GM19043 (cell line): ENCODE measurements around the gene TUBGCP3.
A peak's percentile ranks its signal among the peaks of the same experiment; 100 is the strongest.

Experiments
- ATAC-seq: cut with Tn5 transposase; IDR thresholded peaks from one replicate; pipeline ENCODE4 v1.9.1; 2021; ENCODE audit warnings: low read depth; ENCODE audit not compliant: unreplicated experiment

The TUBGCP3 gene

DNA sequence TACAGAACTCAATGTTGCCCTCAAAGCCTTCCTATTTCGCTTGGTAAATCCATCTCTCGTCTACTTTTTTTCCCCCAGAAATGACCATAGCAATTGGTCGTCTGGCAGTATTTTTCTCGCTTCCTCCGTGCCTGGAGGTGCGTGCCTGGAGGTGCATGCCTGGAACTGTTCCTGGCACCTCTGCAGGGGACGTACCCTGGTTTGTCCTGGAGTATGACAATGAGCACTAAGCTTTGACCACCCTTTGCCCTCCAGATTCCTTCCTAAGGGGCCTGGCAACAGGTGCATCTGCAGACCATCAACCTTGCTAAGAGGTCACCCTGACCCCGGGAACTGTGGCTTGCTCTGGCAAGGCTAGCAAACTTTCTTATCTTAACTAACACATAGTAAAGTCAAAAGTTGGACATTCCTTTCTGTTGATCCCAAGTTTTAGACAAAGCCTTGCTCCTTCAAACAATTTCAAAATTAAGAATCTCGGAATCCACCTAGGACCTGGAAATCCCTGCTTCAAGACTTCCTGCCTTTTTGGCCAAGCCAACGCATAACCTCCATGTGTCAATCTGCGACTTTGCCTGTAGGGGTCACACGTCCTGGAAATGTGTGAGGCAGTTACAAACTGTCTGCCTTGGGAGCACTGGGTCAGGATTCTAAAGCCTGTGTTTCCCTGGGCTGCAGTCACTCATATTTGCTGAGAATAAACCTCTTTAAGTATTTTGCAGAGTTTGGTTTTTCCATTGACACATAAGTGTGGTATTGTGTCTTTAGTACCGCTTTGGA is 28.8 kb upstream of the TUBGCP3 start:
- ATAC-seq, result no peak

DNA sequence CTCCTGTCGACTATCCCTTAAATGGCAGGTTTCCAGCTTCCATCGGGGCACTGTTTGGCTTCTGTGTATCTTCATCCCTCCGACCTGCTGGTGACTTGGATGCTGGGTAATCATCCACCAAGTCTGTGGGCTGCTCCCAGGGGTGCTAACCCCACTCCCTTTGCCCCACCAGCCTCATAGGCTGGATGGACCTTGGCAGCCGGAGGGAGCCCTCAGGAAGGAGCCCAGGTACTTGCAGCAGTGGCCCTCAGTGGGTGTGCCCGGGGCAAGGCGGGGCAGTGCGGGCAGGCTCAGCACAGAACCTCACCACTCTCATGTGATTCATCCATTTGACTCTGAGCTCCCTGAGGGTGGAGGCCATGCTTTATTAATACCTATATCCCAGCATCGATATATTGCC is 27.4 kb upstream of the TUBGCP3 start:
- no peak for ATAC-seq

DNA sequence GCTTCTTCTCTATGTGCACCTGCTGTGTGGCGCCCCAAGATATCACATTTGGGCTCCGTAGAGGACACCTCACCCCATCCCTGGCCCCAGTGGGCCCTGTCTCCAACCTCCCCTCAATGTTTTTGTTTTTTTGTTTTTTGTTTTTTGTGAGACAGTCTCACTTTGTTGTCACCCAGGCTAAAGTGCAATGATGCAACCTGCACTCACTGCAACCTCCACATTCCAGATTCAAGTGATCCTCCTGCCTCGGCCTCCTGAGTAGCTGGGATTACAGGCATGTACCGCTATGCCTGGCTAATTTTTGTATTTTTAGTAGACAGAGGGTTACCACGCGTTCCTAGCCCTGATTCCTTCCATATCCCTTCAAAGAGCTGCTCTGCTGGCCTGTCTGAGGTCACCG is 26.9 kb upstream of the TUBGCP3 start:
- ATAC-seq, result no peak

DNA sequence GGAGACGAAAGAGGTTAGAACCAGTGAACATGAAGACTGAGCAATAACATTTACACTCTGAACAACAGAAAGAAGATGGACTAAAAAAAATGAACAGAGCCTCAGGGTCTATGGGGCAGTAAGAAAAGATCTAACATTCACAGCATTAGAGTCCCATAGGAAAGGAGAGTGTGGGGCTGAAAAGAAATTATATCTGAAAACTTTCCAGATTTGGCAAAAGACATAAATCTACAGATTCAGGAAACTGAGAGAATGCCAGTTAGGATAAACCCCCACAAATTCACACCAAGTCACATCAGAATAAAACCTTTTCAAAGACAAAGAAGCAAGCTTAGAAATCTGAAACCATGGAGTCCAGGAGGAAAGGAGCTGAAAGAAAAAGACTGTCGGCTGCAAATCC is 20.3 kb upstream of the TUBGCP3 start:
- ATAC-seq, result no peak

DNA sequence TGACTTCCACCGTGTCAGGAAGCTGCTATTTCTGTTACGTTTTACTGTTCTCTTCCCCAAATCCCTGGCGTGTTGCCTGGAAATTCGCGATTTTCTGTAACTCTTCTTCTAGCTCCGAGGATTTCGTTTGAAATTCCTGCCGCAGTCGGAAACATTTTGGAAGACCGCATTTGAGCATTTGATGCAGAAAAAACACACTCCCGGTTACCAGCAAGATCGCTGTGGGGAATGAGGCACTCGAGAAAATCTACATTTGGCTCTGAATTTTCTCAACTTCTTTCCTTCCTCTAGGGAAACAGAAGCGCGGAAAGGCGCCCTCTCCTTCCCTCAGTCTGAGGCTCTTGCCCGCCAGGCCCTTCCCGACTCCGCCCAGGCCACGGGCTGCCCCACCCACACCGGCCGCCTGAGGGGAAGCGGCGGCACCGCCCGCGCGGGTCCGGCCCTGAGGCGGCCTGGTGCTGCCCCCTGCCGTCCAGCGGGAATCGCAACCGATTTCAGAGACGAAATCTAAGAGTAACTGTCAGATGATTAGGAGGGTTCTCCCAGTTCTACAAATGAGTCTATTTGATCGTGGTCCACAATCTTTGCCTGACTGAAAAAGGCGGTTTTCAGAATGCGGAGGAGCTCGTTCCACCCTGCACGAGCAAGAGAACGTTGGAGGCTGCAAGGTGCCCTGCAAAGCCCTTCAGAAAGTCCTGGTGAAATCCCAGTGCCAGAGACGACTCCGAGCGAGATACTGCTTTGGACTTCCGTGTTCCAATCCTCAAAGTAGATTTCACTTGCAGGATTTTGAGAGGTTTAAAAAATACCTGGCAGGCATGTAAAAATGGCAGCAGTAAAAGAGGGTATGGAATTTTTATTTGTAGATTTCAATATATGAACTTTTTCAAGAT is 18.4 kb upstream of the TUBGCP3 start:
- peak; percentile 100 for ATAC-seq

DNA sequence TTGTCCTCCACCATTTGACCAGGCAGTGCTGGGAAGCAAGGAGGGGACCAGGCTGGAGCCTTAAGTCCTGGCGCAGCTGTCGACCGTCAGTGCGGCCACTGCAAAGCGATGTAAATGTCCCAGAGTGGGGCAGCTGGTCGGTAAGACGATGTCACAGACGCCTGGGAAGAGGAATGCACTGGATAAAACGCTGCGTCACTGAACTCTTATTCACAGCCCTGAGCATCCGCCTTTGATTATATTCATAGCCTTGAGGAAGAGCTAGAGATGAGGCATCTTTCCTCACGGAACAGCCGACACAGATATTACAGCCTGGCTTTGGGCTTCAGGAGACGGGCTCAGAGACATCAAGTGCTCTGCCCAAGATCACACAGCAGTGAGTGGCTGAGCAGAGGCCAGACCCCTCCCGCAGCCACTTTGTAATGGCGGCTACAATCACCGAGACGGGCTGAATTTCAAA is 17.6 kb upstream of the TUBGCP3 start:
- ATAC-seq, result no peak

DNA sequence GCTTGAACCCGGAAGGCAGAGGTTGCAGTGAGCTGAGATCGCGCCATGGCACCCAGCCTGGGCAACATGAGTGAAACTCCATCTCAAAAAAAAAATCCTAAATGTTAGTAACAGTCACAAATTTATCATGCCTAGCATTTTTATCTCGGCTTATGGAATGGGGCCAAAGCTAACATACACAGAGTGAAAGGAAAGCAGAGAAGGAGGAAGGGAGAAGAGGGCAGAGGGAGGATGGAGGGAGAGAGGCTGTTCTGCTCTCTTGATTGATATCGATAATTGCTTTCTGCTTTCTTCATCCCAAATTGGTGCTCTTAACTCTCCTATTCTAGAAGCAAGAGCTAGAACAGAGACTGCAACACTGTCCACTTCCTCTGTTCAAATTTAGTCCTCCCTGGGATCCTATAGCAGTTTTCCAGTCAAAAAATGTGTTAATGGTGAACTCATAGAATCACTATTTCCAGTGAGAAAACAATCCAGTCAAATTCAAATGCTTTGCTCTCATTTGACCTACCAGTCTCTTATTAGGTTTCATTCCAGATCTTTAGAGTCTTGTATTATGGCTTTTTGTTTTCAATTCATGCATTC is 15.8 kb upstream of the TUBGCP3 start:
- no peak for ATAC-seq

DNA sequence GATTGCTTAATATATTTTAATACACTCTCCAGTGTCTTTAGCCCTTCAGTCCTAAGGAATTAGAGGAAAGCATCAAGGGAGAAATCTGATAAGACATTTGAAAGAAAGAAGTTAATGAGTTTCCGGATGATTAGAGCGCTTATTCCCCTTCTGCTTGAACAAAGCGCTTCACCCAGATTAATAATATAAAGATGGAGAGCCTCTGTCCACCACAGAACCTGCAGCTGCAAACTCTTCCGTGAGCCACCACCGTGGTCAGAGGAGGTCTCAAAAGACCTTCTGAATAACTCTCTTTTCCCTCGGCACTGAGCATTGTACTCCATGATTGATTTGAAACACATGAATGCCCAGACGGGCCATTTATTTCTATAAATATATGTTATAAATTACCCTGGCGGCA is 14.2 kb upstream of the TUBGCP3 start:
- no peak for ATAC-seq

DNA sequence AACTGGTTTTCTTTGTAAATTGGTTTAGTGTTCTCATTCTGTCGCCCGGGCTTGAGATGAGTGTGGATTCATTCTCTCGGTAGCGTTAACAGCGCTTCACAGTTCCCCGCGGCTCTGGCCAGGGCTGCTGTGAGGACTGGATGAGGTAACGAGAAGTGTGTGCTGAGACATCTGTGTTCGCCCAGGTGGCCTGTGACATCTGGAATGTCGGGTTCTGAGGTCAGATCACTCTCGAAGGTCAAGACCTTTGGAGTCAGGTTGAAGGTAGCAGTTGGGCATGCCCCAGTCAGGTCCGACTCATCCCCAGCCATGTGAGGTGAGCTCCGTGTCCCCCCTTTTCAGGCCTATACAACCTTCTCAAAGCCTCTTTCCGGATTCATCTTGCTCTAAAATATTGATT is 13.4 kb upstream of the TUBGCP3 start:
- no peak for ATAC-seq

DNA sequence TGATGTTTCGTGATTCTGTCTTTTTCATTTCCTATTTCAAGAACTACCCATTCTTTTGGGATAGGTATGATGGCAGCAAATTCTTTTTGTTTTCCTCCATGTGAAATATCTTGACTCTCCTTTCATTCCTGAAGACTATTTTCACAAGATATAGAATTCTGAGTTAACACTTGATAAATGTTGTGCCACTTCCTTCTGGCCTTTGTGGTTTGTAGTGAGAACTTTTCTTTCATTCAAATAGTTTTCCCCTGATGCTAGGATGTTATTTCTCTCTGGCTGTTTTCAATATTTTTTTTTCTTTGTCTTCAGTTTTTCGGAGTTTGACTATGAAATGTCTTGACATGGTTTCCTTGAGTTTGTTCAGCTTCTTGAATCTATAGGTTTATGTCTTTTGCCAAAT is 8.3 kb upstream of the TUBGCP3 start:
- no peak for ATAC-seq

DNA sequence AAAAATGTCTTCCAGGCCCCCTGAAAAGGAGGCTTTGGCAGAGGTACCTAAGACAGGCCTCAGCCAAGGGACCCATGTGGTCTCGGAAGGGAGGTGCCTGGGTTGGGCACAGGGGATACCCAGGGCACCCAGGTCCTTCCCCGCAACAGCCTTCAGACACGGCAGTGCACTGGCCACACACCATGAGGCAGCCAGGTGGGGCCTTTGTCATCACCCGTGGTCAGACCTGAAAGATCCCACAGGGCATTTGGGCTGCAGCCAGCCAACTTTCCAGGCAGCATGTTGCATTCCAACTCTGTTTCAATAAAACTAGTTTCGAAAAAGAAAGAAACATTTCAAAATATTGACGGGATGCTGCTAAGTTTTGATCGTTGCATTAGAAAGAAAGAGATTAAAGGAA is 4.7 kb upstream of the TUBGCP3 start:
- ATAC-seq, result no peak

DNA sequence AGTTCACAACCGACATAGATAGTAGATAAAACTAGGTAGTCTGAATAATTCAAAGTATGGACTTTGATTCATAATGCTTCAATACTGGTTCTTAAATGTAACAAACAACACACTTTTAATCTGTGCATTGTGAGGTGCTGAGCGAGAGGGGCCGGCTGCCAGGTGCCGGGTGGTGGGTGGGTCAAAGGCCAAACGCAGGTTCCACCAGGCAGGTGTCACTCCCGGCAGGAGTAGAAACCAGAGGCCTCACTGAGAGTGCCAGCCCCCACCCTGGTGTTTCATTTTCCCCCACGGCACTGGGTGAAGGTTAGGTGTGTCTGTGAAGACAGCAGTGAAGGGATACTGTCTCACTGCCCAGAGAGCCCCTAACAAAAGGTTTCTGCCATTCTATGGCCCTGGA is 4.2 kb upstream of the TUBGCP3 start:
- no peak for ATAC-seq

DNA sequence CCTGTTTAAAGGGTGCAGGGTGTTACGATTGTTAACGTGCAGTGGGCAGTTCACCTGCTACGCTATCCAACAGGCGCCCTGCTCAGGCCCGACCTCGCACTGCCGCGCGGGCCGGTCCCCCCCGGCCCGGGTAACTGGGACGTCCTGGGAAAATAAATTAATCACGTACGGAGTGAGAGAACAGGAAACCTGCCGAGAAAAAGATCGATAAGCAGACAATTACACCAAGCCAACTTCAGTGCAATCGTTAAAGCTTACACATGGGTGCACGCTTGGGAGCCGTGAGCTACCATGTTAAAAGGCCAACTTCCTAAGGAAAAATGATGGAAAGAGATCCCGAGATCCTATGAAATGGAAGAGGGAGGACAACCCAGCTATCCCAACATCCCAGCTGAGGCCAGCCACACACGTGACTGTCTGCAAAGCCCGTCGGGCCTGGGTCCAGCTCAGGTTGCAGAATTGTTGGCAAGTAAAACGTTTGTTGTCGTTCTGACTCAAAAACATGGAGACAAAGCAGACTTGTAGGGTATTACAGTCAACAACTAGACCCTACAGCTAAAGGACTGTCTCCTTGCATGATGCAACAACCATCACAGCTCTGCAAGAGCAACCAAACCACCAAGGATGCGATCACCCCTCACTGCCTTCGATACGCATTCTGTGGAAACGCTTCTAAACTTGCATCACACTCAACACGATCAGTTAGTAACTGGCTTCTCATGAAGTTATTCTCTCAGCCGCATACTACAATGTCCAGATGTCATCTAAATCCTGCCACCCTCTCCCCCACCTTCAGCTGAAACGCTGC is 741 bp upstream of the TUBGCP3 start:
- ATAC-seq, result no peak

DNA sequence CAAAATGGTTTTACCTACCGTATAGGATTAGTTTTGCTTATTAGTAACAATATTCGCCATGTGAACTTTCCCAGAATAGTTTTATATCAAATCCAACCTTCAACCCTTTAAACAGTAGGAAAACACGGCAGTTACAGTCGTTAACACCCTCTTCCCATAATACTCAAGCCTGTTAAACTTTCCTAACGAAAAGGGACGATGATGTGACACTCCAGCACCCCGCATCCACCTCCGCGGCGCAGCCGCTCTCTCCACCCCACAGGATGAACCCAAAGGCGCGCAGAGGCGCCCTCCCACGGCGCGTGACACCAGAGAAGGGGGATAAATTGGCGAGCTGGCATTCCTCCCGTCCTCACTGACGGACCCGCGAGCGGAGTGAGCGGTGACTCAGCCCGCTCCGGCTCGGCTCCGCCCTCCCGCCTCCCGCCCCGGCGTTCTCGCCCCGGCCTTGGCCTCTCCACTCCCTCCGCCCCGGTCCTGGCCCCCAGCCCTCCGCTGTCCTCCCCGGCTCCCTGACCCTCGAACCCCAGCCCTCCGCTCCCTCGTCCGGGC is 665 bp downstream of the TUBGCP3 start:
- ATAC-seq, result peak; percentile 40

DNA sequence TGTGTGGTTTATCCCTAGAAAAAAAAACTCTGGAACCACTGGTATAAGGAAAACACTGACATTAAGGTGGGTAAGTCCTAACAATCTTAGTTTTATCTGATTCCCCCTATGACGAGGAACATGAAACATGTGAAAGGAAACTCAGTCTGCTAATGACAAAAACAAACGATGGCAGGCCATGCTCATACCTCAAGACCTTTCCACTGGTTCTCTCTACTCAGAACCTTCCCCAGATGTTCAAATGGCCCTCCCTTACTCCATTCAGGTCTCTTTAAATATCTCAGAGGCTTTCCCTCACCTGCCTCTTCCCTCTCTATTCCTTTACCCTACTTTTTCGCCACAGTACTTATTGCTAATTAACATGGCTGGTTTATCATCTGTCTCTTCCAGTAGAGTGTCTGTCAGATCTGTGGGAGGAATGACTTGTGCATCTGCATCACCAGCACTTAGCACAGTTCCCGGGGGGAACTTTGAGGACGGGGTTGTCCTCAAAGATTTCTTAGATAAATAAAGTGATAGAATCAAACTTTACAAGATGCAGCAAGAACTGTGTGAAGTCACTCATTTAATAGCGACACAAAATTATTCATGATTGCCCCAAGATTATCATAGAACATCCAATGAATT is 1.5 kb downstream of the TUBGCP3 start:
- ATAC-seq, result no peak

DNA sequence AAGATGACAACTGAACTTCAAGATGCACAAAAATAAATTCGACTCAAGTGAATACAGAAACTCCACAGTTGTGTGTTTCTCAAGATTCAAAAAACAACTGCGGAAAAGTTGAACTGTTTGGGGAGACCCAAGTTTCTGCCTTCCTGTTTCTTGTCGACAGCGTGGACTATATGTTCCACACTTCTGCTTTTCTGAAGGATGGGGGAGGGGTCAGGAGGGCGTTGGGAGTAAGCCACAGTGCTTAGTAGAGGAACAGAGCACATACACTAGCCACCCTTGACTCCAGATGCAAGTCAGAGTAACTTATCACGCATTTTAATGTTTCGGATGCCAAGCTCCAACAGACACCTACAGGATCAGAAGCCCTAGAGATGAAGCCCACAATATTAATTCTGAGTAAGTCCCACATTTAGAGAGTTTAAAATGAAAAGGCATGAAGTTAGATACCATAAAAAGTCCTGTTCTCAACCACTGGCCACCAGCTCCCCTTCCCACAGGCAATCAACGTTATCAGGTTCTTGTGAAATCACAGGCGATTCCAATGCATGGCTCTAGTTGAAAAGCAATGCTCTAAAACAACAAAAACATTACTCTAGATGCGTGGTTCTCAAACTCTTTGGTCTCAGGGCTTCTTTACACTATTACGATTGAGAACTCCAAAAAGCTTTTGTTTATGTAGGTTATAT is 4.2 kb downstream of the TUBGCP3 start:
- peak; percentile 47 for ATAC-seq

DNA sequence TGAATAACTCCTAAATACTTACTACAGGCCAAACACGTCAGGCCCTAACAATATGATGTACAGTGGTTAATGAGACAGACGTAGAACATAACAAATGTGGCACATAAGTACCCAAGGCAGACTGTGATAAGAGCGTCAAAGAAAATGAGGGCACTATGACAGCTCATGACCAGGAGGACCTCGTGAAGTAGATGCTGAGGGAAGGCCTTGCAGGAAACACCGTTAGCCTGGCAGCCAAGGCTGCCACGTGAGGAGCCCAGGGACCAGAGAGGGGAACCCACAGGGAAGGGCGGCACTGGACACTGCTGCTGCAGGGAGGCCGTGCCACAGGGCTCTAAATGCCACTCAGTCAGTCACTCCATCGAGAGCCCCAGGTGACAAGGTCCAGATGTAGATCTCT is 5.7 kb downstream of the TUBGCP3 start:
- no peak for ATAC-seq

DNA sequence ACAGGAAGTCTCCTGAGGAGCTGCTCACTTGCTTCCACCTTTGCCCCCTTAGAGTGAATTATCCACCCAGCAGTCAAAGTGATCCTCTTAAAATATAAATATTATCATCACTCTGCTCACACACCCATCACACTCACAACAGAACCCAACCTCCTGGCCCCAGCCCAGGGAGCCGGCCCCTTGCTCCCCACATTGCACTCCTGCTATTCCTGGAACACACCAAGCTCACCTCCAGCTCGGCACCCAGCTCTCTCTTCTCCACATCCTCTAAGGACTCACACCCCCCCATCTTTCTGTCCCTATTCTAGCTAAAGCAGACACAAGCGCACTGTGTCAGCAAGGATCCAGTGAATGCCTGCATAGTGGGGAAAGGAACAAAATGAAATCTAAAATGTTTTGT is 7.0 kb downstream of the TUBGCP3 start:
- no peak for ATAC-seq

DNA sequence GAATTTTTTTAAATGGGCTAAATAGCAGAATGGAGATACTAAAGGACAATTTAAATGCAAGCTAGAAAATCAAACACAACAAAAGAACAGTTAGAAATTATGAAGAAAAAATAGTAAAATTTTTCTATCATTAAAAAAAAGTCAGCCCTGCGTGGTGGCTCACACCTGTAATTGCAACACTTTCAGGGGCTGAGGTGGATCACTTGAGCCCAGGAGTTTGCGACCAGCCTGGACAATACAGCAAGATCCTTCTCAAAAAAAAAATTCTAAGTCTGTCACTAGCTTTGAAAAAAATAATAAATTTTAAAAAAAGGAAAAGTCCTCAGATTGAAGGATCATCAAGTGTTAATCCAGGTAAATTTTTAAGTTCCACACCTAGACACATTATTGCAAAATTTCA is 7.7 kb downstream of the TUBGCP3 start:
- no peak for ATAC-seq
